Measurements from ENCODE around the gene CLCN3.
"Not testable (repeated sequence)": the region's sequence is repeated elsewhere in the genome, so short reads cannot be mapped to it uniquely, and the experiment has no call there.

Gene CLCN3

DNA sequence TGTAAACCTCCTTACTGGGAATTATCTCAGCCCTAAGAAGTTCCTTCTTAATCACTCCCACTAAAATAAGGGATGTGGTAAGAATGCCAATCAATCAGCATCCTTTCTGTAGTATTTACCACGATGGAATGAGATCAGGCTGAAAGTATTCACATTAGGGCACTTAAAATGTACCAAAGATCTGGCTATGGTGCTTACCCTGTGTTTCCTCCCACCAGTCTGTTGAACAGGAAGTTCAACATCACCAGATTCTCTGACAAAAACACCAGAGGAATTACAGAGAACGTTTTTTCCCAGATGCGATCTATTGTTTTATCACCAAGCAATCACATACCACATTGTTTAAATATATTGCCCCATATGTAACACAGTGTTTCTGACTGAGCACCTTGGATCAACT lies 2.1 kb upstream of the CLCN3 start:
- no peak for DNase-seq (ENCODE audit: low read depth)

DNA sequence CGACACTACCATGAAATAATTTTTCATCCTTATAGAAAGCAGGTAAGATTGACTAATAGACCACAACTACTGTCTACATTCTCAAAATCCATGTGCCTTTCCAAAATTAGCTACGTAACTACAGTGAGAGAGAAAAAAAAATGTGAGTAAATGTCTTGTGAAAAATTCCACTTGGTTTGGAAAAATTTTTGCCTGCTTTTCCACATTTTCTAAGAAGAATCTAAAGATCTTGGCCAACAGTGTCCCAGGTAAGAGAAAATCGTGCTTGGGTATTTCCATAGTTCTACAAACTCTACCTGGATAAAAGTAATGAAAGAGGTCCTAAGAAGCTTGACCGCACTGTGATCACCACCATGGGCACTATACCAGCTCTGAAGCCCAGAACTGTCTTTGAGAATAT lies 1.4 kb upstream of the CLCN3 start:
- DNase-seq (ENCODE audit: low read depth): no peak

DNA sequence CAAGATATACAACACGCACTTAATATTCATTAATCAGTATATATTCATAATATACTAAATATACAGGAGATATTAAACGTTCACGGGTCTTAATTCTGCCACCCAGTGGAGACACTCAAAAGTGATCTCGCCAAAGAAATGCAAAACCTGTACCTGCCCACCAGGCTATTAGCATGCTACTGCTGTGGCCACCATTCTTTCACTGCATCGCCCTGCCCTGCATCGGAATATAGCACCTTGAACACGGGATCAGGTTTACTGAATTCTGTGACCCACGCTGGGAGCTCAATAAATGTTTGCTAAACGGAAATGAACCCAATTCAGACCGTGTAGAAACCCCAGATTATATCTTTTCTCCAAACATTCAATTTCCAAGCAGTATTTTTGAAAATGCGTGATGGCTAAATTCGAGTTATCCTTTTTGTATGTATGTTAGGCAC lies 840 bp upstream of the CLCN3 start:
- DNase-seq (ENCODE audit: low read depth): no peak

DNA sequence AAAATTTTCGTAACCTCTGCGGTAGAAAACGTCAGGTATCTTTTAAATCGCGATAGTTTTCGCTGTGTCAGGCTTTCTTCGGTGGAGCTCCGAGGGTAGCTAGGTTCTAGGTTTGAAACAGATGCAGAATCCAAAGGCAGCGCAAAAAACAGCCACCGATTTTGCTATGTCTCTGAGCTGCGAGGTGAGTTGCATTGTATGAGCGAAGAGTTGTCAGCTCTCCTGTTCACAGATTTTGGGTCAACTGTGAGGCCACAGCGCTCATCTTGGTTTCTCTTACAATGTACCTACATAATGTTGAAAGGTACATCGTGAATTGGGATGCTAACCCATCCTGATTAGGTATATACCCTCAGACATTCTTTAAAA lies 486 bp downstream of the CLCN3 start:
- DNase-seq (ENCODE audit: low read depth): no peak

DNA sequence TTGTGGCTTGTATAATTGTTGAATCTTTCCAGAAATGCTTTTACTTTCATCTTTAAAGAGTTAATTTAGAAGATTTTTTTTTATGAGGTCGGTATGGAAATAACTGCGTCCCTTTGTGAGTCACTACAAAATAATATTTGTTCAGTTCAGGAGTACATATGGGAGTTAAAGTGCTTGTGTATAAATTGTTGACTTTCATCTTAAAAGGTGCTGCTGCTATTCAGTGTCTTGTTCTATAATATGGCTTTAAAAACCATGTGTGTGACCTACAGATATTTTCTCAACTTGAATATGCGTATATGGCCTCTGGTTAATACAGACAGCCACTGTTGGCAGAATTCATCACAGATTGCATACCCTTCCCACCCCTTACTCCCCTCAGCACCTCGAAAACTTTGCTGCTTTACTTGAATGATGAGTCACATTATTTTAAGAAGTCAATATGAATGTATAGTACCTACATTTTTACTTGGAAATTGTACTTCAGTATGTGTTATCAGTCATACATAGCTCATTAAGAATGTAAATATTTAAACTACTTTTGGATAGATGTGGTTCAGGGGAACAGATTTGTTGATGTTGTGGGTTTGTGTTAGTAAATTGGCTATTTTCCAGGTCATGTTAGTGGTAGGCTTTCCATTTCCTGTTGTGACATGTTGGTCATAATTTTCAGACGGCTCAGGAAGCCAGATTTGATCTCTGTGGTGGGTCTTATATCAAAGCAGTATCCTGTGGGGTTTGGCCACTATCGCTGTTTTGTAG lies 1.5 kb downstream of the CLCN3 start:
- DNase-seq (ENCODE audit: low read depth): no peak

DNA sequence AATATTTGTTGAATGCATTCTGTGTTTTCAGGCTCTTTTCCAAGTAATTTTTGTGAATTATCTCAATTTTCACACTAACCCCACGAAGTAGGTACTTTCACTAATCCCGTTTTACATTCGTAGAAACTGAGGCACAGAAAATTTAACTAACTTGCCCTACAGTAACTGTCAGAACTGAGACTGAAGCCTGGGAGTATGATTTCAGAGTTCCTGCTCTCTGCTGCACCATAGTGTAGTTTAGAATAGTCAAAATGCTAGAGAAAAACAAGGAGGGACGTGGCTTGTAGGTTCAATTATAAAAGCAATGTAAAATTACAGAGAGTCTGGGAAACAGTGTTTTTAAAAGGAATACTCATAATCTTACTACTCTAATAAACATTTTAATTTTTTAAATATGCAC lies 2.2 kb downstream of the CLCN3 start:
- no peak for DNase-seq (ENCODE audit: low read depth)

DNA sequence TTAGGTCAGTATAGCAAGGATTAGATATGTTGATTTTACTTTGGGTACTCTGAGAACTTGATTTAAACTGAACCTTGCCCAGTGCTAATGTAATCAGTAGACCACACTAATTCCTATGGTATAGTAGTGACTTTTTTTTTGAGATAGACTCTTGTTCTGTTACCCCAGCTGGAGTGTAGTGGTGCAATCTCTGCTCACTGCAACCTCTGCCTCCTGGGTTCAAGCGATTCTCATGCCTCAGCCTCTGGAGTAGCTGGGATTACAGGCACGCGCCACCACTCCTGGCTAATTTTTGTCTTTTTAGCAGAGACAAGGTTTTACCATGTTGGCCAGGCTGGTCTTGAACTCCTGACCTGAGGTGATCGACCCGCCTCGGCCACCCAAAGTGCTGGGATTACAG lies 3.6 kb downstream of the CLCN3 start:
- not testable (repeated sequence) for DNase-seq (ENCODE audit: low read depth)

DNA sequence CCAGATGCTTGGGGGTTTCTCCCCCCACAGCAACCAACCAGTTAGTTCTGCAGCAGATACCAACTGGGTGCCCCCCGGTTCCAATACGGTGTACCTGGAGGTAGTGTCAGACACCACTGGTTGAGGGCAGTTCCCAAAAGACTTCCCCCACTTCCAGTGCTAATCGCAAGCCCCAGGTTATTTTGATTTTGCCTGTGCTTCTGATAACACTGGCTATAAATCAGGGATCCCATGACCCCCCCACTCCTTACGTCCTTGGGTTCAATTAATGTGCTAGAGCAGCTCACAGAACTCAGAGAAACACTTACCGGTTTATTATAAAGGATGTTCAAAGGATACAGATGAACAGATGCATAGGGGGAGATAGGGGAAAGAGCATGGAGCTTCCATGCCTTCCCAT lies 5.5 kb downstream of the CLCN3 start:
- DNase-seq (ENCODE audit: low read depth): no peak

DNA sequence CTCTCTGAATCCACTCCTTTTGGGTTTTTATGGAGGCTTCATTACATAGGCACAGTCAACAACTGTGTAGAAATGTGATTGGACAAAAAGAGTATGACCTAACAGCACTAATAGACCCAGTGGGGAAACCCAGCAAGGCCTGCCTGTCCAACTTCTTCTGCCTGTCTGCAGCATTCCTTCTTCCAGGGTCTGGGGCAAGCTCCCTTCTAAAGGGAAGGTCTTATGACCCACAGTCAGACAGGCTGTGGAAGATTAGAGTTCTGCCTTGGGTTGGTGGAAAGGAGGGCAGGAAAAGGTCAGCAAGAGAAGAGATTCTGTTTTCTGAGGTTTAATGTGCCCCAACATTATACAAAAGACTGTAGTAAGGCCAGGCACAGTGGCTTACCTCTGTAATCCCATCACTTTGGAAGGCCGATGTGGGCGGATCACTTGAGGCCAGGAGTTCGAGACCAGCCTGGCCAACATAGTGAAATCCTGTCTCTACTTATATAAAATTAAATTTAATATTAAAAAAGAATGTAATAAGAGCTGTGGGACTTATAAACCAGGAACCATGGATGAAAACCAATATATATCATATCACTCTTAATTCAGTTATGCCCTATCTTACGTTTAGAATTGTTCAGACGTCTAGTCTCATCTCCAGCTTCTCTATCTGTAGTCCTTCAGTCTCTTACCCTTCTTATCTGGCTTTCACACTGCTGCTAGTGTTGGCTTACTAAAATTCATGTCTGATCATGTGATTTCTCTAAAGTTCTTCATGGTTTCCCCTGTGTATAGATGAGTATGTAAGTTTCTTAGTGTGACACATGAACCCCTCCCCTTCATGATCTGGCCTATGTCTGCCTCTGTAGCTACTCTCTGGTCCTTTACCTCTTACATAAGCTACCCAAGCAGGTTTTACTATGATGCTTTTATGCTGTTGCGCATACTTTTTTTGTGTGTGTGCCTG lies 6.2 kb downstream of the CLCN3 start:
- DNase-seq (ENCODE audit: low read depth): no peak

DNA sequence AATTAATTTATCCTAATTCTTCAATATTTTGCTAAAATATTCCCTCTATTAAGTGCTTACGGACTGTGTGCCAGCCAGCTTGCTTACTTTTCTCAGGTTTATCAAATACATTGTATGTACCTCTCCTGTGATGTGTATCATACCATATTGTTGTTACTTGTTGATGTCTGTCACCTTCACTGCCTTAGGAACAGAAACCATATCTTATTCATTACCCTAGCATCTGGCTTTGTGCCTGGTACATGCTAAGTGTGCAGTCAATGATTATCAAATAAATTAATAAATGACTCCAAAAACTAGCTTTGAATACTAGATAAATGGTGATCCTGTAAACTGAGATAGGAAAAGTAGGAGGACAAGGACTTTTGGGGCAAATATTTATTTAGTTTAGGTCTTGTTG lies 6.9 kb downstream of the CLCN3 start:
- DNase-seq (ENCODE audit: low read depth): no peak

DNA sequence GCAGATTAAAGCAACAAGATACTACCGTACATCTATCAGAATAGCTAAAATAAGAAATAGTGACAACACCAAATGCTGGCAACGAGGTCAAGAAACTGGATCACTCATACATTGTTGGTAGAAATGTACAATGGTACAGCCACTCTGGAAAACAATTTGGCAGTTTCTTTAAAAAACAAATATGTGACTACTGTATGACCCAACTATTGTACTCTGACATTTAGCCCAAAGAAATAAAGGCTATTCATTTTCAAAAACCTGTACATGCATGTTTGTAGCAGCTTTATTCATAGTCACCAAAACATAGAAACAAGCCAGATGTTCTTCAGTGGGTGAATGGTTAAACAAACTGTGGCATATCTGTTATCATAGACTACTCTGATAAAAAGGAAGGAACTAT lies 8.2 kb downstream of the CLCN3 start:
- no peak for DNase-seq (ENCODE audit: low read depth)

DNA sequence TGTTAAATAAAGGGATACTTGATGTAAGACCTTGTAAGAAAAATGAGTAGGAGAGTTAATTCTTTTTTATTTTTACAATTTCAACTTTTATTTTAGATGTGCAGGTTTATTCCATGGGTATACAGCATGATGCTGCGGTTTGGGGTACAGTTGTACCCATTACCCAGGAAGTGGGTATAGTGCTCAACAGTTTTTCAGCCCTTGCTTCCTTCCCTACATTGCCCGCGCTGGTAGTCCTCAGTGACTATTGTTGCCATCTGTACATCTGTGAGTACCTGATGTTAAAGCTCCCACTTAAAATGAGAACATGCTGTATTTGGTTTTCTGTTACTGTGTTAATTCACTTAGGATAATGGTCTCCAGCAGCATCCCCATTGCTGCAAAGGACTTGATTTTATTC lies 9.7 kb downstream of the CLCN3 start:
- no peak for DNase-seq (ENCODE audit: low read depth)

DNA sequence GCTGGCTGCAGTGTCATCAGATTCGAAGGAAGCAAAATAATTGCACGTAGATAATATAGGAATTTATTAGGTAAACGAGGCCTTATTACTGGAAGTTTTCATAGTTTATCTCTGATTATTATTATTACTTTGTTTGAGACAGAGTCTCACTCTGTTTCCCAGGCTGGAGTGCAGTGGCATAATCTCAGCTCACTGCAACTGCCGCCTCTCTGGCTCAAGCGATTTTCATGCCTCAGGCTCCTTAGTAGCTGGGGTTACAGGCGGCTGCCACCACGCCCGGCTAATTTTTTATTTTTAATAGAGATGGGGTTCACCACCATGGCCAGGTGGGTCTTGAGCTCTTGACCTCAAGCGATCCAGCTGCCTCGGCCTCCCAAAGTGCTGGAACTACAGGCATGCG lies 12.5 kb downstream of the CLCN3 start:
- DNase-seq (ENCODE audit: low read depth): no peak

DNA sequence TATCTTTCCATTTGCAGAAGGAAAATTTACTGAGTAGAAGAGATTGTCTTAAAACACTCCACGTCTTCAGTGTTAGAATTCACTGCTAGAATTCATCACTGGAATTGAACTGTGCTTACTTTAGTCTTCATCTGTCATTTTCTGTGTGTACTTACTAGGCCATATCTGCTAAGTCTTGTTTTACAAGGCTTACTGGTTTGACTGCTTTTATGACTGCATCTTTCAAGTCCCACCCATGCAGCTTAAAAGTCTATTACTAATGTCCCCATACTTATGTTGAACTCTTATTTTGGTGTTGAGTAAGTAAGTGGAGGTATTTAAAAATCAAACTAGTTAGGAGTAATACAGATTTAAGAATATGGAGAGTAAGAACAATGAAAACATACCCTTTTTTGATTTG lies 14.6 kb downstream of the CLCN3 start:
- no peak for DNase-seq (ENCODE audit: low read depth)

DNA sequence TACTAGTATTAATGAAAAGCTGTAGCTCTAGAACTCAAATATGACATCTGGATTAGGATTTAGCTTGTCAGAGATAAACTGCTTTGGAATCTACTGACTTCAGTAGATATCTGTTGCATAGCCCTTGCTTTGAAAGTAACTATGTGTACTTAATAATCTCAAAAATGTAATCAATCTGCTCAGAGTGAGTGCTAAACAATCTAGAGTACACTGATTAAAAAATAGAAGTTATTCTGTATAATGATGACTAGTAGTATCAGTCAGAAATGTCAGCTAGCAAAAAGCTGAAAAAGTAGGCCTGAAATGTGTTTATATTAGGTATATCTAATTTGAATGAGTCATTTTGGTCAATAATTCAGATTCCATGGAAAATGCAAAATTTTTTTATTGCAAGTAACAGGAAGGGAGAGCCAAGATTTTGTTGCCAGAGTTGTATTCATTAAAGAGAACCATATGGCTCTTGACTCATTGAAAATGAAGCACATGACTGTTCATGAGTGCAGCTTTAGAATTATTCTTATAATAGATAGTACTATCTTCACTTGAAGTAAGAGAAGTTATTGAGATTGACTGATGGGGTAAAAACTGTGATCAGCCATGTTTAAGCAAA lies 20.0 kb downstream of the CLCN3 start:
- peak; percentile 86 for DNase-seq (ENCODE audit: low read depth)

DNA sequence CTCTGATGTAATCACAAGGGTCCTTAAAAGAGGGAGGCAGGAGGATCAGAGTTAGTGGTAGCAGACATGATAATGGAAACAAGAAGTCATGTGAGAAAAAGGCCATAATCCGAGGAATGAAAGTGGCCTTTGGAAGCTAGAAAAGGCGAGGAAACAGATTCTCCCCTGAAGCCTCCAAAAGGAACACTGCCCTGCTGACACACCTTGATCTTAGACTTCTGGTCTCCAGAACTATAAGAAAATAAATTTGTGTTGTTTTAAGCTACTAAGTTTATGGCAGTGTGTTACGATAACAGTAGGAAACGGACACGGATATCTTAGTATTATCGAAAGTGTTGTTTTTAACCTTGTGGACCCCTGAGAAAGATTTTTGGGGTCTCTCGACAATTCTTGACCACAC lies 24.4 kb downstream of the CLCN3 start:
- DNase-seq (ENCODE audit: low read depth): no peak

DNA sequence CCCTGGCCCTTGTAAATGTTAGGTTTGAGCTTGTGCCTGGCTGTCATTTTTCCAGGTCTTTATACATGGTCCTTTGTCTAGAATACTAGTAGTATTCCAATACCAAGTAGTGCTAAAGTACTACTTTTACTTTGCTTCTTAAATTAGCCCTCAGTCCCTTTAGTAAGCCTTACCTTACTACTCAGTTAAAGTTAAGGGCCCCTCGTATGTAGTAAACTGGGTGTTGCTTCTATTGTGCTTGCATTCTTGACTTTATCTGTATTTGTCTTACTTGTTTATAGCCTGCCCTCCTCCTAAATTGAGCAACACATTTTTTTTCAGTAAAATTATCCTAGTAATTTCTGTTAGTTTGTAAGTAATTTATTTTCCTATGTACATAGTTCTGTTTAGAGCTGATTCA lies 25.2 kb downstream of the CLCN3 start:
- DNase-seq (ENCODE audit: low read depth): no peak

DNA sequence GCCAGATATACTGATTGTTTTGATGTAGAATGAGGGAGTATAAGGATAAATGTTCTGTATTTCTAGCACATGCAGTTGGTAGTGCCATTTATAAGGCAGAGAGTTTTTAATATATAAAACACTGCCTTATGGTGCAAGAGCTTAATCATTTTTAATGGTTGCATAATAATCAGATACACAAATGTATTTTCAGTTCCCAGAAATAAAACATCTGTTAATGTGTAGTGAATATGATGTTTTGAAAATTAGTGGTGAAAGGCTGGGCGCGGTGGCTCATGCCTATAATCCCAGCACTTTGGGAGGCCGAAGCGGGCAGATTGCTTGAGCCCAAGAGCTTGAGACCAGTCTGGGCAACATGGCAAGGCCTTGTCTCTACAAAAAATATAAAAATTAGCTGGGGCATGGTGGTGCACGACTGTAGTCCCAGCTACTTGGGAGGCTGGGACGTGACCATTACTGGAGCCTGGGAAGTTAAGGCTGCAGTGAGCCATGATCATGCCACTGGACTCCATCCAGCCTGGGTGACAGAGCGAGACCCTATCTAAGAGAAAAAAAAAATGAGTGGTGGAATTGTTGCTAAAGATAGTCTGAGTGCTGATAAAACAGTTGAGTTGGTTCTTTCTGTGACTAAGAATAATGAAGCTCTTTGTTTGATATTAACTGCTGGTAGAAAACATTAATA lies 29.3 kb downstream of the CLCN3 start:
- no peak for DNase-seq (ENCODE audit: low read depth)

DNA sequence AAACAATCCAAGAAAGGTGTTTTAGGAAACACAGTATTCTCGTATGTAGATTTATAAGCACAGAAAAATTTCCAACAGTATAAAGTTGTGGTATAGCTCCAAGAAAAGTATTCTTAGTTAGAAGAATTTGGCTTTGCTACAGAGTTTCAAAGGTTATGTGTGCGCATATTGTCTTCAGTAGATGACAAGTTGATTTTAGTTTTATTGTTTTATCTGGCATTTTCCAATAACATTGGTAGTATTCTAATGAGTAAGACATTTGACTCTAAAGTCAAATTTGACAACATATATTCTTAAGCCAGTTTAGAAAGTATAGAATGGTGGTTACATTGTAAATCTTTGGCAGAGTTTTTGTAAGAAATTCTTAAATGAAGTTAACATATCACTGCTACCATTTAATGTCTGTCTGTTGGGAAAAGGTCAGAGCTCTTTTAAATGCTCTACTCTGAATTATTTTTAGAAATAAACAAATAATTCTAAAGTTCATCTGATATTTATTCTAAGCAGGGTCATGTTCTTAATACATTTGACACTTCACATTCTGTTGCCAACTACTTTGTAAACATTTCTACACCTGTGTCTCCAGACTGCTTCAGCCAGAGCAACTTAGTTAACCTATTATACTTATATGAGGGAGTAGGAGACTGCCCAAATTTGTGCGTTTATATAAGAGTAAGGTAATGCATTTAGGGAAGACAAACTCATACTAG lies 30.0 kb downstream of the CLCN3 start:
- no peak for DNase-seq (ENCODE audit: low read depth)

DNA sequence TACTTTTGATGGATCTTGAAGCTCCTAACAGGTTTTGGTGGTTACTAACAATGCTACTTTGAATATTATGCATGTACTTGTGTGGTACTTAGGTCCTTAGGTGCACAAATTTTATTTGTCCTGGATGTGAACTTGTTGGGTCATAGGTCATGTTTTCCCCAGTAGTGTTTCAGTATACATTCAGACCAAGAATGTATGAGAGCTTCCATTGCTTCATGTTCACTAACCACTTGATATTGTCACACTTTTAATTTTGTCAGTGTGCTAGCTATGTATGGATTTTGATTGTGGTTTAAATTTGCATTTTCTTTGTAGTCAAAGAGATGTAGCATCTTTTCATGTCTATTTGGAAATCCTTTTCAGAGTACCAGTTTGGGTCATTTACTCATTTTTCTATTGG lies 32.2 kb downstream of the CLCN3 start:
- no peak for DNase-seq (ENCODE audit: low read depth)

DNA sequence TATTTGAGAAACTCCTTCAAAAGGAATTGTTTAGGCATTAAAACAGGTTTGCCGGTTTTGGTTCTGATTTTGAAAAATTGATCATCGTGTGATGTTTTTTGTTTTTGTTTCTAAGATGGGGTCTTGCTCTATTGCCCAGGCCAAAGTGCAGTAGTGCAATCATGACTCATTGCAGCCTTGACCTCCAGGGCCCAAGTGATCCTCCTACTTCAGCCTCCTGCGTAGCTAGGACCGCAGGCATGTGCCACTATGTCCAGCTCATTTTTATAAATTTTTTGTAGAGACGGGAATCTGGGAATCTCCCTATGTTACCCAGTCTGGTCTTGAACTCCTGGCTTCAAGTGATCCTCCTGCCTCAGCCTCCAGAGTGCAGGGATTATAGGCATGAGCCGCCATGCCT lies 35.0 kb downstream of the CLCN3 start:
- DNase-seq (ENCODE audit: low read depth): no peak
